ENCODE data around the gene RNU2-63P. TPM values are rescaled to one million over a fixed set of nuclear protein-coding genes. Genes with fewer than 3 reads are reported as not detected.

RNU2-63P gene
- total and polyA plus RNA-seq, 3 donors from 2014 or later = not detected

- intact Hi-C loops (cut with DNase I; ENCODE audit: low total_unique reads) = no loop called here
- H3K27me3 ChIP-seq = no peaks in the 10 kb centered on the region
- no peak overlapping the region for H3K4me3 ChIP-seq
- no peaks in the 10 kb centered on the region for H3K9me3 ChIP-seq
- TF ChIP-seq POLR2A (IDR thresholded peaks at IDR 0.05) = no peak
- 92 to 94% methylated on average over 7 of the region's 7 CpGs for WGBS, 2 donors
- H3K36me3 ChIP-seq (ENCODE audit: low read depth, missing control alignments) = no peaks in the 10 kb centered on the region
- H3K4me1 ChIP-seq = no peaks in the 10 kb centered on the region
- no peak for DNase-seq
- no peak overlapping the region for H3K27ac ChIP-seq
These were observed 15.8 kb upstream of the RNU2-63P start for GRCh38 chr2:88032070-88032702.

- Histone ChIP-seq H3K27me3 (no peaks in the 10 kb centered on the region), H3K9me3 (no peaks in the 10 kb centered on the region), H3K4me1 (no peaks in the 10 kb centered on the region), H3K36me3 (ENCODE audit: low read depth, missing control alignments) (no peaks in the 10 kb centered on the region), H3K4me3 (no peak overlapping the region), H3K27ac (no peak overlapping the region)
- intact Hi-C loops (cut with DNase I; ENCODE audit: low total_unique reads) = no loop called here
- 95% methylated on average over 4 of the region's 4 CpGs for WGBS, 2 donors
- TF ChIP-seq CTCF (IDR thresholded peaks at IDR 0.05) = no peak
- TF ChIP-seq POLR2A (IDR thresholded peaks at IDR 0.05) = no peak
- DNase-seq = no peak
These were observed 12.6 kb upstream of the RNU2-63P start for GRCh38 chr2:88028931-88029330.

- TF ChIP-seq POLR2A (IDR thresholded peaks at IDR 0.05) (no peak), CTCF (IDR thresholded peaks at IDR 0.05) (no peak)
- intact Hi-C loops (cut with DNase I; ENCODE audit: low total_unique reads) = no loop called here
- H3K9me3 ChIP-seq = no peaks in the 10 kb centered on the region
- DNase-seq = no peak
- H3K27me3 ChIP-seq = no peaks in the 10 kb centered on the region
- H3K4me1 ChIP-seq = no peaks in the 10 kb centered on the region
- H3K4me3 ChIP-seq = no peak overlapping the region
- H3K27ac ChIP-seq = no peak overlapping the region
- WGBS, 2 donors = 89 to 91% methylated on average over 10 of the region's 10 CpGs
- H3K36me3 ChIP-seq (ENCODE audit: low read depth, missing control alignments) = no peaks in the 10 kb centered on the region
These were observed 11.5 kb upstream of the RNU2-63P start for GRCh38 chr2:88027697-88028389.

- 50 to 65% methylated on average over 6 of the region's 6 CpGs for WGBS, 2 donors
- H3K27ac ChIP-seq = no peak overlapping the region
- no peaks in the 10 kb centered on the region for H3K4me1 ChIP-seq
- H3K27me3 ChIP-seq = no peaks in the 10 kb centered on the region
- TF ChIP-seq CTCF (IDR thresholded peaks at IDR 0.05) (no peak), POLR2A (IDR thresholded peaks at IDR 0.05) (no peak)
- no peaks in the 10 kb centered on the region for H3K36me3 ChIP-seq (ENCODE audit: low read depth, missing control alignments)
- H3K9me3 ChIP-seq = no peaks in the 10 kb centered on the region
- intact Hi-C loops (cut with DNase I; ENCODE audit: low total_unique reads) = no loop called here
- DNase-seq = no peak
- no peak overlapping the region for H3K4me3 ChIP-seq
These were observed 8.2 kb upstream of the RNU2-63P start for GRCh38 chr2:88024509-88024908.

GRCh38 chr2:88022669-88022921, 6.2 kb upstream of the RNU2-63P start:
- WGBS, 2 donors = 93 to 95% methylated on average over 5 of the region's 5 CpGs
- no peaks in the 10 kb centered on the region for H3K27me3 ChIP-seq
- TF ChIP-seq CTCF (IDR thresholded peaks at IDR 0.05) (no peak), POLR2A (IDR thresholded peaks at IDR 0.05) (no peak)

More at GRCh38 chr2:88022669-88022921, 6.2 kb upstream of the RNU2-63P start:
- Histone ChIP-seq H3K27ac (no peak overlapping the region), H3K36me3 (ENCODE audit: low read depth, missing control alignments) (no peaks in the 10 kb centered on the region), H3K4me3 (no peak overlapping the region), H3K4me1 (peaks cover 3% of the 10 kb centered on the region), H3K9me3 (no peaks in the 10 kb centered on the region)
- intact Hi-C loops (cut with DNase I; ENCODE audit: low total_unique reads) = no loop called here
- no peak for DNase-seq

Data from testis (tissue), 3 donors.